ENCODE results near the gene LRRC55.

DNA sequence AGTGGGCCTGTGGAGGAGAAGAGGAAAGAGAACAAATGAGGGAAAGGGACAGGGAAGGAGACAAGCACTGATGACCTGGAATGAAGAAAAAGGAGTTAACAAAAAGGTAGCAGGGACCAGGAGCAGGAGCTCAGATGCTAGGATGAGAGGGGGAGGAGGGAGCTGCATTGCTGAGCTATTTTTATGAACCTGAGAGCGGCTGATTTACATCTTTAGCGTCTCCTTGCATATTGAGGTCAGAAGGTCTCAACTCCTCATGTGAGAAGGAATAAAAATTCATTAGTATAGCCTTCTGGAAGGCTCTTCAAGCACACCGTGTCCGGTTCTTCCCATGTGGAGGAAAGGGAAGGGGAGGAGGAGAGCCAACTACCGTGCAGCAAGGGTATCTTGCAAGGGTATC, 33.1 kb upstream of the LRRC55 start:
- TF ChIP-seq, protein P1, sequence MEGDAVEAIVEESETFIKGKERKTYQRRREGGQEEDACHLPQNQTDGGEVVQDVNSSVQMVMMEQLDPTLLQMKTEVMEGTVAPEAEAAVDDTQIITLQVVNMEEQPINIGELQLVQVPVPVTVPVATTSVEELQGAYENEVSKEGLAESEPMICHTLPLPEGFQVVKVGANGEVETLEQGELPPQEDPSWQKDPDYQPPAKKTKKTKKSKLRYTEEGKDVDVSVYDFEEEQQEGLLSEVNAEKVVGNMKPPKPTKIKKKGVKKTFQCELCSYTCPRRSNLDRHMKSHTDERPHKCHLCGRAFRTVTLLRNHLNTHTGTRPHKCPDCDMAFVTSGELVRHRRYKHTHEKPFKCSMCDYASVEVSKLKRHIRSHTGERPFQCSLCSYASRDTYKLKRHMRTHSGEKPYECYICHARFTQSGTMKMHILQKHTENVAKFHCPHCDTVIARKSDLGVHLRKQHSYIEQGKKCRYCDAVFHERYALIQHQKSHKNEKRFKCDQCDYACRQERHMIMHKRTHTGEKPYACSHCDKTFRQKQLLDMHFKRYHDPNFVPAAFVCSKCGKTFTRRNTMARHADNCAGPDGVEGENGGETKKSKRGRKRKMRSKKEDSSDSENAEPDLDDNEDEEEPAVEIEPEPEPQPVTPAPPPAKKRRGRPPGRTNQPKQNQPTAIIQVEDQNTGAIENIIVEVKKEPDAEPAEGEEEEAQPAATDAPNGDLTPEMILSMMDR (conservative IDR thresholded peaks at IDR 0.05; ENCODE audit: low read depth in 2 of 2): no peak
- TF ChIP-seq ZNF114 (CRISPR knock-in tag; IDR thresholded peaks at IDR 0.05) (no peak), CREB1 (CRISPR knock-in tag; IDR thresholded peaks at IDR 0.05; ENCODE audit: low read depth) (no peak), ZNF331 (CRISPR knock-in tag; IDR thresholded peaks at IDR 0.05; ENCODE audit: low read depth) (no peak), EZH2 (IDR thresholded peaks at IDR 0.05; ENCODE audit: low read depth, unreplicated experiment) (no peak), EZH2phosphoT487 (IDR thresholded peaks at IDR 0.05; ENCODE audit: unreplicated experiment) (no peak), NANOG (IDR thresholded peaks at IDR 0.05; ENCODE audit: borderline replicate concordance) (no peak), POLR2AphosphoS5 (IDR thresholded peaks at IDR 0.05; ENCODE audit: low read depth) (no peak), JUNB (IDR thresholded peaks at IDR 0.05; ENCODE audit: unreplicated experiment) (no peak), STAT1 (IDR thresholded peaks at IDR 0.05; ENCODE audit: unreplicated experiment) (no peak)
- TF ChIP-seq, protein P2, sequence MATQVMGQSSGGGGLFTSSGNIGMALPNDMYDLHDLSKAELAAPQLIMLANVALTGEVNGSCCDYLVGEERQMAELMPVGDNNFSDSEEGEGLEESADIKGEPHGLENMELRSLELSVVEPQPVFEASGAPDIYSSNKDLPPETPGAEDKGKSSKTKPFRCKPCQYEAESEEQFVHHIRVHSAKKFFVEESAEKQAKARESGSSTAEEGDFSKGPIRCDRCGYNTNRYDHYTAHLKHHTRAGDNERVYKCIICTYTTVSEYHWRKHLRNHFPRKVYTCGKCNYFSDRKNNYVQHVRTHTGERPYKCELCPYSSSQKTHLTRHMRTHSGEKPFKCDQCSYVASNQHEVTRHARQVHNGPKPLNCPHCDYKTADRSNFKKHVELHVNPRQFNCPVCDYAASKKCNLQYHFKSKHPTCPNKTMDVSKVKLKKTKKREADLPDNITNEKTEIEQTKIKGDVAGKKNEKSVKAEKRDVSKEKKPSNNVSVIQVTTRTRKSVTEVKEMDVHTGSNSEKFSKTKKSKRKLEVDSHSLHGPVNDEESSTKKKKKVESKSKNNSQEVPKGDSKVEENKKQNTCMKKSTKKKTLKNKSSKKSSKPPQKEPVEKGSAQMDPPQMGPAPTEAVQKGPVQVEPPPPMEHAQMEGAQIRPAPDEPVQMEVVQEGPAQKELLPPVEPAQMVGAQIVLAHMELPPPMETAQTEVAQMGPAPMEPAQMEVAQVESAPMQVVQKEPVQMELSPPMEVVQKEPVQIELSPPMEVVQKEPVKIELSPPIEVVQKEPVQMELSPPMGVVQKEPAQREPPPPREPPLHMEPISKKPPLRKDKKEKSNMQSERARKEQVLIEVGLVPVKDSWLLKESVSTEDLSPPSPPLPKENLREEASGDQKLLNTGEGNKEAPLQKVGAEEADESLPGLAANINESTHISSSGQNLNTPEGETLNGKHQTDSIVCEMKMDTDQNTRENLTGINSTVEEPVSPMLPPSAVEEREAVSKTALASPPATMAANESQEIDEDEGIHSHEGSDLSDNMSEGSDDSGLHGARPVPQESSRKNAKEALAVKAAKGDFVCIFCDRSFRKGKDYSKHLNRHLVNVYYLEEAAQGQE (IDR thresholded peaks at IDR 0.05; ENCODE audit: unreplicated experiment): no peak
- TF ChIP-seq, protein P3, sequence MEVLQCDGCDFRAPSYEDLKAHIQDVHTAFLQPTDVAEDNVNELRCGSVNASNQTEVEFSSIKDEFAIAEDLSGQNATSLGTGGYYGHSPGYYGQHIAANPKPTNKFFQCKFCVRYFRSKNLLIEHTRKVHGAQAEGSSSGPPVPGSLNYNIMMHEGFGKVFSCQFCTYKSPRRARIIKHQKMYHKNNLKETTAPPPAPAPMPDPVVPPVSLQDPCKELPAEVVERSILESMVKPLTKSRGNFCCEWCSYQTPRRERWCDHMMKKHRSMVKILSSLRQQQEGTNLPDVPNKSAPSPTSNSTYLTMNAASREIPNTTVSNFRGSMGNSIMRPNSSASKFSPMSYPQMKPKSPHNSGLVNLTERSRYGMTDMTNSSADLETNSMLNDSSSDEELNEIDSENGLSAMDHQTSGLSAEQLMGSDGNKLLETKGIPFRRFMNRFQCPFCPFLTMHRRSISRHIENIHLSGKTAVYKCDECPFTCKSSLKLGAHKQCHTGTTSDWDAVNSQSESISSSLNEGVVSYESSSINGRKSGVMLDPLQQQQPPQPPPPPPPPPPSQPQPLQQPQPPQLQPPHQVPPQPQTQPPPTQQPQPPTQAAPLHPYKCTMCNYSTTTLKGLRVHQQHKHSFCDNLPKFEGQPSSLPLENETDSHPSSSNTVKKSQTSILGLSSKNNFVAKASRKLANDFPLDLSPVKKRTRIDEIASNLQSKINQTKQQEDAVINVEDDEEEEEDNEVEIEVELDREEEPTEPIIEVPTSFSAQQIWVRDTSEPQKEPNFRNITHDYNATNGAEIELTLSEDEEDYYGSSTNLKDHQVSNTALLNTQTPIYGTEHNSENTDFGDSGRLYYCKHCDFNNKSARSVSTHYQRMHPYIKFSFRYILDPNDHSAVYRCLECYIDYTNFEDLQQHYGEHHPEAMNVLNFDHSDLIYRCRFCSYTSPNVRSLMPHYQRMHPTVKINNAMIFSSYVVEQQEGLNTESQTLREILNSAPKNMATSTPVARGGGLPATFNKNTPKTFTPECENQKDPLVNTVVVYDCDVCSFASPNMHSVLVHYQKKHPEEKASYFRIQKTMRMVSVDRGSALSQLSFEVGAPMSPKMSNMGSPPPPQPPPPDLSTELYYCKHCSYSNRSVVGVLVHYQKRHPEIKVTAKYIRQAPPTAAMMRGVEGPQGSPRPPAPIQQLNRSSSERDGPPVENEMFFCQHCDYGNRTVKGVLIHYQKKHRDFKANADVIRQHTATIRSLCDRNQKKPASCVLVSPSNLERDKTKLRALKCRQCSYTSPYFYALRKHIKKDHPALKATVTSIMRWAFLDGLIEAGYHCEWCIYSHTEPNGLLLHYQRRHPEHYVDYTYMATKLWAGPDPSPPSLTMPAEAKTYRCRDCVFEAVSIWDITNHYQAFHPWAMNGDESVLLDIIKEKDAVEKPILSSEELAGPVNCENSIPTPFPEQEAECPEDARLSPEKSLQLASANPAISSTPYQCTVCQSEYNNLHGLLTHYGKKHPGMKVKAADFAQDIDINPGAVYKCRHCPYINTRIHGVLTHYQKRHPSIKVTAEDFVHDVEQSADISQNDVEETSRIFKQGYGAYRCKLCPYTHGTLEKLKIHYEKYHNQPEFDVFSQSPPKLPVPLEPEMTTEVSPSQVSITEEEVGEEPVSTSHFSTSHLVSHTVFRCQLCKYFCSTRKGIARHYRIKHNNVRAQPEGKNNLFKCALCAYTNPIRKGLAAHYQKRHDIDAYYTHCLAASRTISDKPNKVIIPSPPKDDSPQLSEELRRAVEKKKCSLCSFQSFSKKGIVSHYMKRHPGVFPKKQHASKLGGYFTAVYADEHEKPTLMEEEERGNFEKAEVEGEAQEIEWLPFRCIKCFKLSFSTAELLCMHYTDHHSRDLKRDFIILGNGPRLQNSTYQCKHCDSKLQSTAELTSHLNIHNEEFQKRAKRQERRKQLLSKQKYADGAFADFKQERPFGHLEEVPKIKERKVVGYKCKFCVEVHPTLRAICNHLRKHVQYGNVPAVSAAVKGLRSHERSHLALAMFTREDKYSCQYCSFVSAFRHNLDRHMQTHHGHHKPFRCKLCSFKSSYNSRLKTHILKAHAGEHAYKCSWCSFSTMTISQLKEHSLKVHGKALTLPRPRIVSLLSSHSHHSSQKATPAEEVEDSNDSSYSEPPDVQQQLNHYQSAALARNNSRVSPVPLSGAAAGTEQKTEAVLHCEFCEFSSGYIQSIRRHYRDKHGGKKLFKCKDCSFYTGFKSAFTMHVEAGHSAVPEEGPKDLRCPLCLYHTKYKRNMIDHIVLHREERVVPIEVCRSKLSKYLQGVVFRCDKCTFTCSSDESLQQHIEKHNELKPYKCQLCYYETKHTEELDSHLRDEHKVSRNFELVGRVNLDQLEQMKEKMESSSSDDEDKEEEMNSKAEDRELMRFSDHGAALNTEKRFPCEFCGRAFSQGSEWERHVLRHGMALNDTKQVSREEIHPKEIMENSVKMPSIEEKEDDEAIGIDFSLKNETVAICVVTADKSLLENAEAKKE (CRISPR knock-in tag; IDR thresholded peaks at IDR 0.05): no peak
